ENCODE measurements around the gene BRD4.

DNA sequence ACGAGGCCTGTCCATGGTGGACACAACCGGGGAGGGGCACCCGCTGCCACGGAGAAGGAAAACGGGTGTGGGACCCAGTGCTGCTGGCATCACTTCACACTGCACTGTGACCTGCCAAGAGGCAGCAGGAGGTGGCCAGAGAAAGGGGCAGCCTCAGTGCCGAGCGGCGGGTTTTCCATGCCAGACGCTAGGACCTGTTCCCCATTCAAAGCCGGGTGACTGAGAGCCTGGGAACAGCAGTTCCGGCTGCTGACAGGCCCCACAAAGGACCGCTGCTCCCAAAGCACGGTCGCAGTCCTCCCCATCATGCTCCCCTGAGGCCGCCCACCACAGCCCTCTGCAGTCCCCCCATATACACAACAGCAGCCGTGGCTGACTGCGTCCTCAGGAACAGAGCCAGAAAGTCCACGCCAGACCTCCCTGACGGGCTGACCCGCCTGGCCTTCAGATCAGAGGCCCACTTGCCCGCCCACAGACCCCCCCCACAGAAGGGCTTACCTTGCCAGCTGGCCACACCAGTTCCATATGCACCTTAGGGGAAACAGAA, 41.8 kb upstream of the BRD4 start:
- TF ChIP-seq EZH2 (IDR thresholded peaks at IDR 0.05; ENCODE audit: low read depth, unreplicated experiment) (no peak), CTCF (conservative IDR thresholded peaks at IDR 0.05; ENCODE audit: low read depth in 2 of 2) (no peak), POLR2AphosphoS5 (IDR thresholded peaks at IDR 0.05; ENCODE audit: low read depth) (no peak)
